ENCODE data around the gene DNM1.

- TF ChIP-seq, protein P1, sequence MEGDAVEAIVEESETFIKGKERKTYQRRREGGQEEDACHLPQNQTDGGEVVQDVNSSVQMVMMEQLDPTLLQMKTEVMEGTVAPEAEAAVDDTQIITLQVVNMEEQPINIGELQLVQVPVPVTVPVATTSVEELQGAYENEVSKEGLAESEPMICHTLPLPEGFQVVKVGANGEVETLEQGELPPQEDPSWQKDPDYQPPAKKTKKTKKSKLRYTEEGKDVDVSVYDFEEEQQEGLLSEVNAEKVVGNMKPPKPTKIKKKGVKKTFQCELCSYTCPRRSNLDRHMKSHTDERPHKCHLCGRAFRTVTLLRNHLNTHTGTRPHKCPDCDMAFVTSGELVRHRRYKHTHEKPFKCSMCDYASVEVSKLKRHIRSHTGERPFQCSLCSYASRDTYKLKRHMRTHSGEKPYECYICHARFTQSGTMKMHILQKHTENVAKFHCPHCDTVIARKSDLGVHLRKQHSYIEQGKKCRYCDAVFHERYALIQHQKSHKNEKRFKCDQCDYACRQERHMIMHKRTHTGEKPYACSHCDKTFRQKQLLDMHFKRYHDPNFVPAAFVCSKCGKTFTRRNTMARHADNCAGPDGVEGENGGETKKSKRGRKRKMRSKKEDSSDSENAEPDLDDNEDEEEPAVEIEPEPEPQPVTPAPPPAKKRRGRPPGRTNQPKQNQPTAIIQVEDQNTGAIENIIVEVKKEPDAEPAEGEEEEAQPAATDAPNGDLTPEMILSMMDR (IDR thresholded peaks at IDR 0.05; ENCODE audit: borderline replicate concordance, extremely low read depth, low read length, poor library complexity, severe bottlenecking) = no peak
- TF ChIP-seq EZH2 (IDR thresholded peaks at IDR 0.05; ENCODE audit: borderline replicate concordance, low read depth, low read length, severe bottlenecking) = no peak
Measured at GRCh38 chr9:128271112-128271511, 67.9 kb downstream of the DNM1 start.

All from DND-41 (cell line).